CD4-positive, alpha-beta T cell treated with Interleukin-1 beta for 1 hour (primary cell): ENCODE data around the gene NRIP3.
"Not testable (repeated sequence)": the region's sequence is repeated elsewhere in the genome, so short reads cannot be mapped to it uniquely, and the experiment has no call there.

Experiments used
- DNase-seq, 2 donors: peaks; one replicate each; pipeline ENCODE4 v3.0.0-alpha.2; 2020 to 2022

NRIP3 gene

DNA sequence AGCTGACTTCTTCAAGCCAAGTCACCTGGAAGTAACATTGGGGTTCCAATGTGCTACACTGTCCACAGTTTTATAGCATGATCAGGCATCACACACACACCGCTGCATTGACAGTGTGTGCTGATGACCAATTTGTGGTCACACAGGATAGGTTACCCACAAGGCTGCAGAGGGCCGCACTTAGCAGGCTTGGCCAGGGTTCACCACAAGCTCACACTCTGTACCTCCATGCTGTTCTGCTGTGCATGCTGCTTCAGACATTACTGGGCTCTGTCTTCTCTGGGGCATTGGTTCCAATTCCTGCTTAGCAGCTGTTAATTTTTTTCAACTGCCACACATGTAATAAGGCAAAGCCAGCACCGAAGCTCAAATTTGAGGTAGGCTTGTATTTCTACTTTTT, 11.0 kb upstream of the NRIP3 start:
- no peak for DNase-seq

DNA sequence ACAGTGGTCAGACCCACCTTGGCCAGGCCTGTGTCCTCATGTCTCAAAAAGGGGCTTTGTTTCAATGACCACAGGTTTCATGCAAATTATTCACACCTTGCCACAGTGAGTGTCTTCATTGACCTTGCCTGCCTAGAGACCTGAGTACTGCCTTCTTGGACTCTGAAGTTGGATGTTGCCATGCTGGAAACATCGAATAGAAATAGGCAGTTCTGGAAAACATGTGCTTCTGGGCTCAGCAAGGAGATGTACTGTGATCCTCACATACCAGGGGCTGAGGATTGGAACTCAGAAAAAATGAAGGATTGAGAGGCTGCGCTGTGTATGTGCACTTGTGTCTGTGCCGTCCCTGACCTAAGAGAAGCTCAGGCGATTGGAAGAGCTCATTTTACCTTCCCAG, 9.6 kb upstream of the NRIP3 start:
- DNase-seq: no peak

DNA sequence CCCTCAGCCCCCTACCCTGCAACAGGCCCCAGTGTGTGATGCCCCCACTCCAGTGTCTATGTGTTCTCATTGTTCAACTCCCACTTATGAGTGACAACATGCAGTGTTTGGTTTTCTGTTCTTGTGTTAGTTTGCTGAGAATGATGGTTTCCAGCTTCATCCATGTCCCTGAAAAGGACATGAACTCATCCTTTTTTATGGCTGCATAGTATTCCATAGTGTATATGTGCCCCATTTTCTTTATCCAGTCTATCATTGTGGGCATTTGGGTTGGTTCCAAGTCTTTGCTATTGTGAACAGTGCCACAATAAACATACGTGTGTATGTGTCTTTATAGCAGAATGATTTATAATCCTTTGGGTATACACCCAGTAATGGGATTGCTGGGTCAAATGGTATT, 5.7 kb upstream of the NRIP3 start:
- DNase-seq: not testable (repeated sequence)

DNA sequence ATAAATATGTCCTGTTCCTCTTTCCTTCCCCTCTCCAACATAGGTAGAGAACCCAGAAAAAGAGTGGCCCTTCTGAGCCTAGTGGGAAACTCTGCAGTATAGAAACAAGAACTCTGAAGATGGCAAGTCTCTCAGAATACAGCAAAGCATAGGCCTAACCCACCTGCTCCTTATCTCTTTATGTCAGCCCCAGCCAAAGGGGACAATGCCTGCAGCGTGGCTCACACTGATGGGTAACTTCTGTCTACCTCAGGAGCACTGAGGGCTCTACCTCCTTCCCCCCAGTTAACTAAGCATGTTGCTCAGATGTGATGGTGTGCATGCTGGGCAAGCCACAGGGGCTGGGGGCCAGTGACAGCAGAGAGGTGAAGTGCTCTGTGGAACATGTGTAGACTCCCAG, 4.9 kb upstream of the NRIP3 start:
- DNase-seq: no peak

DNA sequence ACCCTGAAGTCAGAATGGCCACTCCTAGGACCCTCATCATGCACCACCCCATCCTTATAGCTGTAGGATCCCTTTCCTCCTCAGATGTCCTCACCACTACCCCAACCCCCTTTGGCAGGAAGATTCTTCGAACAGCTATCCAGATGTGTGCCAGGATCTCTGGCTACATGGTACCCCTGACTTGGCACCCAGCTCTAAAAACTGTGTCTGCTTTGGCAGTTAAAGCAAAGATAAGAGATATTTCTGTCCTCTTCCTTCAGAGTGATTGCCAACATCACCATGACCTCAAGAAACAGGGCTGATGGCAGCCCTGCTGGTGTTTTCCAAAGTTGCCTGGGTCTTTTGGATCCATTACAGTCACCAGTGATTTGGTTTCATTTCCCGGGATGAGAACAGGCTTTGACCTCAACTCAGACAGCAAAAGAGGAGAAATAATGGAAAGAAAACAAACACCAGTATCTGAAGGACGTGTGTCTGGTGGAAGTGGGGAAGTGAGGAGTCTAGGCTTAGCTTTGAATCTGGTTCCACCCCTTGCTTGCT, 4.3 kb upstream of the NRIP3 start:
- no peak for DNase-seq

DNA sequence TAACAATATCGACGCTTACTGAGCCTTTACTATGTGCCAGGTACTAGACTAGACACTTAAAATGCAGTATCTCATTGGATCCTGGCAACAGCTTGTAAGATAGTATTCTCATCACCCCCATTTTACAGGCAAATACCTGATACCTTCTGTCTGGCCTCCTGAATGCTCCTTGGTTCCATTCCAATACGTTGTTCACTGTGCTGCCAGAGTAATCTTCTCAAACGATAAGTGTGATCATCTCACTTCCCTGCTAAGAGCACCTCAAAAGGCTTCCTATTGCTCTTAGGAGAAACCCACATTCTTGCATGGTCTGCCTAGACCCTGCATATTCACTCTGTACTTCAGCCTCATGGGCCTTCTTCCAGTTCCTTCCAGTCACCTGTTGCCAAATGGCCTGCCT, 1.3 kb upstream of the NRIP3 start:
- no peak for DNase-seq

DNA sequence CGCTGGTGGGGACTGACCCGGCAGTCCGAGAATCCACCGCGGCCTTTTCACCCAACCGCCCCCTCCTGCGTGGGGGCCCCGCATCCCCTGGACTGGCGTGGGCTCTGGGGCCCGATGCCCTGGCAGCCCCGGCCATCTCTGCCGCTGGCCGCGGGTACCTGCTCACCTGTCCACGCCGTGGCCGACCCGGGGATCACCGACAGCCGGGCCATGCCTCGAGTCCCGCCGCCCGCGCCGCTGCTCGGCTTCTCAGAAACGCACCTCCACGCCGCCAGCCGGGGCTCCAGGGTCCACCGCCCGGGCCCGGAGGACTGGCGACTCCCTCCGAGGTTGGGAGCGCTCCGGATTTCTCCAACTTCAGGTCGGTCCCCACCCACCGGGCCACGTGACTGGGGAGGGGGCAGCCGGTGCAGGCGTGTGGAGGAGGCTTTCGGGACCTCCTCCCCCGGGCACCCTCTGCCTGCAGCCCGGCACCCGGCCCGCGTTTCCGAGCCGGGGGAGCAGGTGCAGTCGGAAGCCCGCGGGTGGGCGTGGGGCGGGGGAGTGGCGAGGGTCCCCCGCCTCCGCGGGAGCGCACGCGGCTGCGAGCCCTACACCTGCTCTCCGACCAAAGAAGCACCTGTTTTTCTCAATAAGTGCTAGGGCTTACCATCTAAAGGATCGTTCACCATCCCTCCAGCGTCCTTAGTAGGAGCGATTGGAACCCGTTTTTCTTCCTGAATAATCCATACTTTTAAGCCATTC, 554 bp upstream of the NRIP3 start:
- DNase-seq: peak in 1 of 2 donors; percentile 3

DNA sequence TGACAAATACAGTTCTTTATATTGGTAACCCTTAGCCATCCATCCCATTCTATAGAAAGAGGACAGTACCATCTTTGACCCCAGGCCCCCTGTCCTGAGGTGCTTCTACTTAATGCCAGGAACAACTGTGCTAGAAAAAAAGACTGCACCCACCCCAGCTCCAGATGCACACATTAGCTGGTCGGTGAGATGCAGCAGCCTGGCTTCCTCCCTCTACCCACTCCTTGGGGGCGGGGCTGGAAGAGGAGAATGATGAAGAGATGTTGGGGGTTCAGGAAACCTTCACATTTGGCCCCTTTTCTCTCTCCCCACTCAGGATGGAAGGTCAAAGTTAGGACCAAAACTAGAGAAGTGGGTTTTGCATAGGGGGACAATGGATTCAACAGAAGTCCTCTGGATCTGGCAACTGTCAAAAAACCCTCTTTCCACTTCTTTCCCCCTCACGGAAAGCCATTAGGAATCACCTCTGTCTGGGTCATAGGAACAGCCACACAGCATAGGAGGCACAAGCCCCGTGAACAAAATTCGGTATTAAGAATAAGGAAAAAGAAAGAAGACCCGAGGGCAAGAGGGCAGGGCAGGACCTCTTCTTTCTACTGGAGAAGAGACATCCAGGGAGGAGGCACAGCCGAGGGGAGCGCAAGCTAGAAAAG, 755 bp downstream of the NRIP3 start:
- peak in 1 of 2 donors; percentile 4 for DNase-seq

DNA sequence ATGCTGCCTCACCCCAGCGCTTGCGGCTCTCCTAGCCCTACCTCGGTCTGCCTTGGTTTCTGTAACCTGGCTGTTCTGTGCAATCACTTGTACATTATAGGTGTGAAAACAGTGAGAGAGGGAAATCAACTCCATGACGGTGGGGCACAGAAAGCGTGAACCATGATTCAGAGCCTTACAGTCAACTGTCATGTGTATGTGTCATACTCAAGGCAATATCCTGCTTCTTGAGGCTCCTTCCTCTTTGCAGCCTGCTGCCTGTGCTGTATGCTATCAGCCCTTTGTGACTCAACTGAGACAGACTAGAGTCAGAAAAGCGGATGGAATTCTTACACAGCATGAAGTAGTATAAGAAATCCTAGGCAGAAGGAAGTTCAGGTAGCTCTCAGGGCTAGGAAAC, 2.1 kb downstream of the NRIP3 start:
- DNase-seq: peak in 1 of 2 donors; percentile 62

DNA sequence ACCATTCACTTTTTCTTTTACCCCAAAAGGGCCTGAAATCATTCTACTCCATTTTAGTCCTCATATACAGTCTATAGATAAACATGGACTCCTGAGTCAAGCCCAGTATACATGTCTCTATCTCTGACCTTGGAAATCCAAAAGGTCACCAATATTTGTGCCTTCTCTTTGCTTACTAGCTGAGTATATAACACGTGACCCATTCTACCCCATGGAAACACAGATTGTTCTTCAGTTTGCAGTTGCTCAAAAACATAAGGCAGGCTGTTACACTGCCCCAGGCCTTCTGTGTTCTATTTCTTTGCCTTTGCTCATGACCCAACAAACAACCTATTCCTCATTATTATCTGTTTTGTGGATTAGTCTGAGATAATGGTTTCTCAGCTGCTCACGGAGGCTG, 5.8 kb downstream of the NRIP3 start:
- no peak for DNase-seq

DNA sequence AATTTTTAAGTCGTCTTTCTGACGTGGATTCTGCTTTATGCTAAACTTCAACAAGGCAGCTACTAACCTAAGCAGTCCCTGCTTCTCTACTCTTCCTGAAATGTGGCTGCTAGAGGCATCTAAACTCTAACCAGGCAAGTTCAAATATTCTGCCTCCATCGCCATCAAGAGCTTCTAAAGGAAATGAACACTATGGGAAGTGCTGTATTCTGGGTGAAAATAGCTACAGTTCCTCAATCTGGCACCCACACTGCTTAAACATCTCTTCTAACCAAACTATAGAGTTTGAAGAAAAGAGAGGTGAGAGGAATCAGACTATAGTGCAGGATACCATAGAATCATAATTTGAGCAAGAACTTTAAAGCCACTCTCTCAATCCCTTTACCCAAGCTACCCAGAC, 6.3 kb downstream of the NRIP3 start:
- DNase-seq: no peak

DNA sequence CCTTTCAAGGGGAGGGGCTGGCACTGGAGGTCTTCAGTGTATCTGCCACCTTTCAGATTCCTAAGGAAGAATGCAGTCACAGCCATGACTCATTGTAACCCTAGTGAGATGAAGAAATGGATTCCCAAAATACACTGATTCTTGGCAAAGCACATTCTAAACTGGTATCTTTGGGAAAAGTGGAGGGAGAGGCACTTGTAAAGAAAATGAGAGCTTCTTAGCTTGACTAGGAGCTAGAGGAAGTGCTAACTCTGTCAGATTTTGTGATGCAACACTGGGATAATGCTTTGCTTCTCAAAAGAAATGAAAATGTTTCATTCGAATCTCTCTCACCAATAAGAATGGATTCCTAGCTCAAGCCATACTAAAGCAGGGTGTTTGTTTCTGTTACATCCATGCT, 14.3 kb downstream of the NRIP3 start:
- no peak for DNase-seq

DNA sequence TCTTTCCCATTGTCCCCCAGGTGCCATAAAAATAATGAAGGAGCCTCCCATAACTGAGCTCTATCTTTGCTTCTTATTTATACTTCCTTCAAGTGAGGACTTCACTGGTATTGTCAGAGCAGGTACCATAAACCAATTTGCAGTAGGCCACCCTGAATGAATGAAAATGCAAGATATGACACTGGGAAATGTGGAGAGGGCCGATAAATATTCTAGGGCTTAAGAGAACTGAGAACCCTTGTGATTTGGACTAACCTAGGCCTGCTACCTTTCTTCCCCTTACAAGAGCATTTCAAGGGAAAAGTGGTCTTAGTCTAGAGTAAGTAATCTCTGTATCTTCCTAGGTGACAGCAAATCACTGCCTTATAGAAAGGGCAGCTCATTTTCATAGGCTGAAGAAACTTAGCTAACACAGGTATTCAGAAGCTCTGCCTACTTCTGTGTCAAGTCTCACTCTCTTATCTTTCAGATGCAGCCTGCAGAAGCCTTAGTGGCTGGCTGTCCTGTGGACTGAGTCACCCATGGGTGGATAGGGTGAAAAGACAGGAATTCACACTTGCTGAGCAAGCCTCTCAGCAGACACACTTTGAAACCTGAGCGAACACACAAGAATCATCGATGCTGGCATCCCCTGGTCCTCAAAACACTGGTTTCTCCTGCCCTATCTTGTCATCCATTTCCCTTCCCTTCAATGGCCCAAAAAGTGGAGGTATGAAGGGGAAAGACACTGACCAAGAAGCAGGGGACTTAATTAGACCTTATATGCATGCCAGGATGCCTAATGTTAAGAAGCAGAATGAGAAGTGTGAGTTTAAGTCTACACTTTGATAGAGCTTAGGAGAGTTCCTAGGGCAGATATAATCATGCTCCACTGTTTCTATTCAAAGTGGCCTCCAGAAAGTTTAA, 15.2 kb downstream of the NRIP3 start:
- DNase-seq: no peak

DNA sequence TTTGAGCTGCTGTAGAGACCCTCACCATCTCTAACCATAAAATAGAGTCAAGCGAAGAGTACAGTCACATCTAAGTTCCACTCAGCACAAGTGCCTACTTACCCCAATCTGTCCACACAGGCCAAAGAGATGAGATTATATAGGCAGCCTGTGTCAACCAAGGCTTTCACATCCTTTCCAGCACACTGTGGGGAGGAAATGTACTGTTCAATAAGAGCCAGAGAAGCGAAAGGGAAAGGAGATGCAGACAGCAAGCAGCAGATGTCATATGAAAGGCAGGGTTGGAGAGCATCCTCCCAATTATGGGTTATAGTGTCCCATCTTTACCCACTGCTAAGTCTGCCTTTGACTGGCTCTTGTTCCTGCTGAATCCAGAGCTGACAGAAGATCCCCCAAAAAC, 16.4 kb downstream of the NRIP3 start:
- no peak for DNase-seq

DNA sequence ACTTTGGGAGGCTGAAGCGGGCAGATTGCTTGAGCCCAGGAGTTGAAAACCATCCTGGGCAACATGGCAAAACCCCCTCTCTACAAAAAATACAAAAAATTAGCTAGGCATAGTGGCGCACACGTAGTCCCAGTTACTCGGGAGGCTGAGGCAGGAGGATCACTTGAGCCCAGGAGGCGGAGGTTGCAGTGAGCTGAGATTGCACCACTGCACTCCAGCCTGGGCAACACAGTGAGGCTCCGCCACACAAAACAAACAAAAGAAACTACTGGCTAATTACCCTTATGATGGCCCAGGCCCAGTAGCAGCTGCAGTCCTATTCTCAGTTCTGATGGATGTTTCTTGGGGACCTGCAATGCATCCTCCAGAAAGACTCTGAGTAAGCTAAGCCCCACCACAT, 17.0 kb downstream of the NRIP3 start:
- not testable (repeated sequence) for DNase-seq

DNA sequence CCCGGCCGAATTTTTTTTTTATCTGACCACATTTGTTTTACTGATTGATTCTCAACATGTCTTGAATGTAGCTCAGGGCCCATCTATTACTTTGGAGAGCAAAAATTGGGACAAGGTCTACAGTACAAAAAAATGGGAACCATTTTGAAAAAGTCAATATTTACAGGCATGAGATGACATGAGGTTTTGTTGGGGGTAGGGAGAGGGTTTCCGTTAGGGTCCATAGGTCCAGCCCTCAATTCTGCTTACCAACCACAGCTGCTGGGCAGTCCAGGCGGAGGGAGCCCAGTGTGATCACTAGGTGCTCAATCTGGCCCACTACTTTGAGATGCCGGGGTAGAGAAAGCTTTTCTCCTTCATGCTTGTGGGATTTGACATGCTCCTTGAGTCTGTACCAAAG, 18.3 kb downstream of the NRIP3 start:
- no peak for DNase-seq

DNA sequence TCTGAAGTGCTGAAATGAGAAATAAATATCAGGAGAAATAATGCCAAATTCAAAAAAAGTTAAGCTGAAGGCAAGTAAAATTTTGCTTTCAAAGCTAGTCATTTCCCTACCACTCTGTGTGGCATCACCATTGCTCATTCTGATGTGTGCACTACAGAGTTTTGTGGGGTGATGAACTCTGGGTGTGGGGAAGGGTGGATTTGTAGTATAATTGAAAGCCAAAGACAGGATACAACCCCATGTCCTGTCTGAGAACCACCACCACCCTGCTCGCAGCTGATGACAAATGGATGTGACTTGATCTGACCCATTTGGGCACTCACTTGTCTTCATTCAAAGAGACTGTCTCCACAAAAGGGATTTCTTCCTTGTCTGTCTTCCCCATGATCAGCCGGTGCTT, 20.2 kb downstream of the NRIP3 start:
- no peak for DNase-seq

DNA sequence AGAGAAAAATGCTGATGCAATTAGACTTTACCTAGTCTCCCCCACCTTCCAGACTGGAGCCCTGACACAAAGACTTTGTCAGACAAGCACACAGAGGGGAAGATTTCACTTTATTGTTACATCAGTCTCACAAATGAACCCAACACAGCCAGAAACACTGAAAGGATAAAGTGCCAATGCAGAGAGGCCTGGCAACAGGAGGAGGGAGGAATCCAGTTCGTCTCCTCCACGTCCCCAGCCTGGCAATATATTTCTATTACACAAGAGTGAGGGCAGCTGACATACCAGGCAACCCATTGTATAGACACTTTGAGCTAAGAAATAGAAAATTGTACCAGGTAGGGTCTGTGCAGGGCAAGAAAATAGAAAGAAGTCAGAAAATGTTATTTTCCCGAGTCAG, 23.3 kb downstream of the NRIP3 start:
- no peak for DNase-seq

DNA sequence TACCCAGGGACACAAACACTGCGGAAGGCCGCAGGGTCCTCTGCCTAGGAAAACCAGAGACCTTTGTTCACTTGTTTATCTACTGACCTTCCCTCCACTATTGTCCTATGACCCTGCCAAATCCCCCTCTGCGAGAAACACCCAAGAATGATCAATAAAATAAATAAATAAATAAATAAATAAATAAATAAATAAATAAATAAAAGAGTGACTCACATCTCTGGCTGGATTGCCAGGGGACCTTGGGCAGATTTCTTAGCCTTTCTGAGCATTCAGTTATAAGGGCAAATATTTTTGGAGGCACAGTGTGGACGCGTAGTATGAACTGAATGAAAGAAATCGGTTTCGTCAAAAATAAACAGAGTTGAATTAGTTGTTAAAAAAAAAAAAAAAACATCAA, 24.4 kb downstream of the NRIP3 start:
- DNase-seq: not testable (repeated sequence)

DNA sequence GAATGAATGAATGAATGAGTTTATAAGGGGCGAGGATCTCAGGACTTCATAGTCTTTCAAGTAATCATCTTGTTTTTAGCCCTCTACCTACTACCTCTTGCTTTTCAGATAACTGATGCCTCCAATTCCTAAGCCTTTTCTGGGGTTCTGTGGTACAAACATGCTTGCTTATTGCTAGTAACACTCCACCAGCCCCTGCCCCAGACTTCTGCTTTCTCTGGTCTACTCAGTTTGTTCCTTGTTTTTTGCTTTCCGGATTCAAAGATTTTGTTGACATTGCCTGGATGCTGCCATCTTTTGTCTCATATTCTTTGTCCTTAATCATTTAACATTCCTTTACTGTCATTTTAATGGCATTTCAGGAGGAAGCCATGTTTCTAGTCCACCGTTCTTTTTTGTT, 30.7 kb downstream of the NRIP3 start:
- DNase-seq: no peak

DNA sequence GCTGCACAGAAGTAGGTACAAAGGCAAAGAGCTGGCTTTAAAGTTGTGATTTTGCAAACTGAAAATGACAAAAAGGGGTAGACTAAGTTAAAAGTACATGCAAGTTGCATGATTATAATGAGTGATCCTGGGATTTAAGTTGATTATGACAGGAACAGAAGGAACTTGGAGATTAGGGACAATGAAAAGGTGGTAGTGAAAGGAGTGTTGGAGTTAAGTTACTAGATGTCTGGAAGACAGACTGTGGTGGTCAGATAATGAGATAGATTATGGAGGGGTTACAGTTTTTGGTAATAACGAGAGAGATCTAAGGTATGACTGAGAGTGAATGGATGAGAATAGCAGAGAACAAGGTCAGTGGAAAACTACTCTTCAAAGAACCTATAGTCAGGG, 31.9 kb downstream of the NRIP3 start:
- DNase-seq: no peak

DNA sequence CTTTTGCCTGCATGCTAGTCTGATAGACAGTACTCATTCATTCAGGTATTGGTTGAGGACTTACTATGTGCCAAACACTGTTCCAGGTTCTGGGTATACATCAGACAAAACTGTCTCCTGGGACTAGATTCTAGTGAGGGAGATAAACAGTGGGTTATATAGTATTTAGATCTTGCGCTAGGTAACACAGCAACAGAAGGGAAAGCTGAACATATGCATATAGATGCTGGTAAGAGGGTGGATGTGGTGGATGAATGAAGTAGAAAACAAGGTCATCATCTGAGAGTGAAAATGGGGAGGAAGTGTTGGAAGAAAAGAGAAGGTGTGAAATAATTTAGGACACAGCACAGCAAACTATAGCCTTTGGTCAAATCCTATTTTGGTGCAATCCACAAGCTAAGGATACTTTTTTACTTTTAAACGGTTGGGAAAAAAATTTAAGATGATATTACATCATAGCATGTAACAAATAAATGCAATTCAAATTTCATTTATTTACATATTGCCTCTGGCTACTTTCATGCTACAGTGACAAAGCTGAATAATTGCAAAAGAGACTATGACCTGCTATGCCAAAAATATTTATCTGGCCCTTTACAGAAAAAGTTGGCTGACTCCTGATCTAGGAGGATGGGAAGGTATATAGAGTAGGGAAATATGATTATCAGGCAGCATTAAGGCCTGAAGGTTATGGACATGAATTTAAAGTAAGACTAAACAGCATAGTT, 32.4 kb downstream of the NRIP3 start:
- DNase-seq: no peak

DNA sequence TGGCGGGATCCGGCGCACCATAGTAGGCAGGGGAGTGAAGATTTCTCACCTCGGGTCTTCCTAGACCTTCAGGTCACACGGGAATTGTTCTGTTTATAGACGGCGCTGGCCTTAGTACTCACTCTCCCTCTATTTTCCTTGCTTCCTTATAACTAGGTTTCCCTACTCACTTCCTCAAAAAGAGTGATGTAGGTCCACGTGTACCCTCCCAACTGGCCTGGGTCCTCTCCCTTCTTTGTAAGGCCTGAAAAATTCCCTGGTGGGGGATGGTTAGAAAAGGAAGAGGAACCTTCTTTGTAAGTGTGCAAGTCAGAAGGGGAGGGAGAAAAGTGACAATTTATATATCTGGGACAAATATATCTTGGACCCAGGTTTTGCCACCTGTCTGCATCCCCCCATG, 36.6 kb downstream of the NRIP3 start:
- no peak for DNase-seq
